Measurements from ENCODE around the gene KCNMB4.

Gene KCNMB4, protein sequence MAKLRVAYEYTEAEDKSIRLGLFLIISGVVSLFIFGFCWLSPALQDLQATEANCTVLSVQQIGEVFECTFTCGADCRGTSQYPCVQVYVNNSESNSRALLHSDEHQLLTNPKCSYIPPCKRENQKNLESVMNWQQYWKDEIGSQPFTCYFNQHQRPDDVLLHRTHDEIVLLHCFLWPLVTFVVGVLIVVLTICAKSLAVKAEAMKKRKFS

DNA sequence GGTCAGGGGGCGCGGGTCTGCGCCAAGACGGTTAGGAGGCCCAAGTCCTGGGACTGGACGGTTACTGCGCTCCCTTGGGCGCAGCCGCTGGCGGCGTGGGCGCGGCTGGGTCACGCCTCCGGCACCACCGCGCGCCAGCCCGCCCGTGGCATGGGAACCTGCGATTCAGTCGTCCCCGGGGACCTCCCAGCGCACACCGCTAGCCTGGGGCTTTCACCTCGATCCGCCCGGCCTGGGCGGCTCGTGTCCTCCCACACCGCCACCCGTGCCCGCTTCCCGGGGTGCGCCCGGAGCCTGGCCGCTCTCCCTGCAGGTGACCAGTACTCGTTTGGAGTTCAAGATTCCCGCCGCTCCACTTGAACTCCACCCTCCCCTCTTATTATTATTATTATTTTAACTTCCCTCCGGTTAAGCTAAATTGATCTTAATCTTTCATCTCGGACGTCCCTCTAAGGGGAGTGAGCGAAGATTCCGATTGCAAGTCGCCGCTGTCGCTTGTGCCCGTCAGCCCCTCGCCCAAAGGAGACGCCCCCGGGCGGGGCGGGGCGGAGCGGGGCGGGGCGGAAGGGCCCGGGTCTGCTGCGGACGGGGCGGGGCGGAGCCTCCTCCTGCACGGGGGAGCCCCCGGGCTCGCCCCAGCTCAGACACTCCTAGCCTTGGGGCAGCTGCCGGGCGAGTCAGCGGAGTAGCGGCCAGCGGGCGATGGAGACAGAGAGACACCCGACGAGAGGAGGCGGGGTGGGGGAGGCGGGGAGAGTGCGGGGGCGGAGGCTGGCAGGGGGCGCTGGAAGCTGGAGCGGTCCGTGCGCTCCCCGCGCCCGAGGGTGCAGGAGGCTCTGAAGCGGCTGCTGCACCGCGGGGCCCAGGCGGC lies at the start of gene KCNMB4:
KCNMB4 (plus strand) TSS at position 643 of the 871 bp plus-strand sequence. CDS start 445 bp downstream, outside the sequence.
- H3K27ac ChIP-seq (ENCODE audit: low read depth, low read length): peak within 1 kb of the TSS; percentile 22
- no peaks in the 10 kb centered on the region for H3K36me3 ChIP-seq (ENCODE audit: control insufficient read depth, insufficient read depth, low read length)
- no peak within 1 kb of the TSS for H3K9ac ChIP-seq (ENCODE audit: low read length)
- peak within 1 kb of the TSS; percentile 82 for H3K4me3 ChIP-seq (ENCODE audit: low read length)
- H3K4me1 ChIP-seq (ENCODE audit: control insufficient read depth, insufficient read depth, low read length): no peaks in the 10 kb centered on the region
- peaks cover 12% of the 10 kb centered on the region for H3K27me3 ChIP-seq (ENCODE audit: control insufficient read depth, insufficient read depth, low read length)

DNA sequence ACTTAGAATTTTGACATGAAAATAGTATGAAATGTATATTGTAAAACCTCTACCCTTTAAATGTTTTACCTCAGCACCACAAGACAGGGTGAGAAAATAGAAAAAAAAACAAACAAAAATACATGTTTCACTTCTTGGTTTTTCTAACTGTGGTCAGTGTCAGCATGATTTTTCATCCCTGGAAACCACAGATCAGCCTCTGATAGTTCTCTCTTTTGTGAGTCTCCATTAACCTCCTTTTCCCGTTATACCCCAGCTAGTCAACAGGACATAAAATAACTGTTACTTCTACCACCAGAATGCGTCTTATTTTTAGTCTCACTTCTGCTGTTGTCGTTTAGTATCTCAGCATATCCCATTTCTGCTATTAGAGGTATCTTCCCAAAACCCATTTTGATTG lies 48.3 kb upstream of the KCNMB4 start:
- H3K36me3 ChIP-seq (ENCODE audit: control insufficient read depth, insufficient read depth, low read length): no peaks in the 10 kb centered on the region
- no peaks in the 10 kb centered on the region for H3K27me3 ChIP-seq (ENCODE audit: control insufficient read depth, insufficient read depth, low read length)
- H3K4me1 ChIP-seq (ENCODE audit: control insufficient read depth, insufficient read depth, low read length): no peaks in the 10 kb centered on the region
- H3K27ac ChIP-seq (ENCODE audit: low read depth, low read length): no peak overlapping the region
- H3K9ac ChIP-seq (ENCODE audit: low read length): no peak overlapping the region
- H3K4me3 ChIP-seq (ENCODE audit: low read length): no peak overlapping the region

DNA sequence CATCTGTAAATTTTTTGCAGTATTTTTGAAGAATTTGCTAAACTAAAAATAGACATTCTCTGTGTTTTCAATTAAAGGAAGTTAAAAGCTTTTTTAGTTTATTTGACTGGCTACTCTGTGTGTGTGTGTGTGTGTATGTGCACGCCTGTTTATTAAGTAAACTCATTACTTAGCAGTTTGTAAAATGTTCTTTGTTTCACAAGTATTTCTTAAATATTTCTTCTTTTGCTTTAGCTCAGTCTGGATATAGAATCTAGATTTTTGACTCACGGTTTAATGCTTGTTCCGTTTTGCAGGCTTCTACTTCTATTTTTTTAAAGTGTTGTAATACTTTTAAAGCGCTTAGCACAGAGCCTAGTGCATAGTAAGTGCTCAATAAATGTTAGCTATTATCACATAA lies 46.5 kb upstream of the KCNMB4 start:
- Histone ChIP-seq H3K4me3 (ENCODE audit: low read length) (no peak overlapping the region), H3K4me1 (ENCODE audit: control insufficient read depth, insufficient read depth, low read length) (no peaks in the 10 kb centered on the region), H3K27me3 (ENCODE audit: control insufficient read depth, insufficient read depth, low read length) (no peaks in the 10 kb centered on the region), H3K9ac (ENCODE audit: low read length) (no peak overlapping the region), H3K36me3 (ENCODE audit: control insufficient read depth, insufficient read depth, low read length) (no peaks in the 10 kb centered on the region), H3K27ac (ENCODE audit: low read depth, low read length) (no peak overlapping the region)

DNA sequence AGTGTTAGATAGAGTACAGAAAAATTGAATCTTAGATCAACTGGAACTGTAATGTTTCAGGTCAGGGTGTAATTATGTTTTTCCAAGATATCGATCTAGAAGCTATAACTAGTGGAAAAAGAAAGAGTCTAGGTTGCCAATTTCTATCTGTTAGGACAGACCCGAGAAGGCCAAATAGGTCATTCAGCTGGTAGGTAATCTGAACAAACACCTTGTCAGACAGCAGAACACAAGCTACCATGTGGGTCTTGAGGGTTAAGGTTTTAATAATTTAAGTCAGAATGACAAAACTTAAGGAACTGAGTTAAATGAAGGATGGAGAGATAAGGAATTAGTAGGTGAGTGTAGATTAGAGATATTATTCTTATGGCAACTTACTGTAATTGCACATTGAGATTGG lies 44.9 kb upstream of the KCNMB4 start:
- no peaks in the 10 kb centered on the region for H3K27me3 ChIP-seq (ENCODE audit: control insufficient read depth, insufficient read depth, low read length)
- no peak overlapping the region for H3K4me3 ChIP-seq (ENCODE audit: low read length)
- H3K4me1 ChIP-seq (ENCODE audit: control insufficient read depth, insufficient read depth, low read length): no peaks in the 10 kb centered on the region
- H3K36me3 ChIP-seq (ENCODE audit: control insufficient read depth, insufficient read depth, low read length): no peaks in the 10 kb centered on the region
- no peak overlapping the region for H3K27ac ChIP-seq (ENCODE audit: low read depth, low read length)
- no peak overlapping the region for H3K9ac ChIP-seq (ENCODE audit: low read length)

DNA sequence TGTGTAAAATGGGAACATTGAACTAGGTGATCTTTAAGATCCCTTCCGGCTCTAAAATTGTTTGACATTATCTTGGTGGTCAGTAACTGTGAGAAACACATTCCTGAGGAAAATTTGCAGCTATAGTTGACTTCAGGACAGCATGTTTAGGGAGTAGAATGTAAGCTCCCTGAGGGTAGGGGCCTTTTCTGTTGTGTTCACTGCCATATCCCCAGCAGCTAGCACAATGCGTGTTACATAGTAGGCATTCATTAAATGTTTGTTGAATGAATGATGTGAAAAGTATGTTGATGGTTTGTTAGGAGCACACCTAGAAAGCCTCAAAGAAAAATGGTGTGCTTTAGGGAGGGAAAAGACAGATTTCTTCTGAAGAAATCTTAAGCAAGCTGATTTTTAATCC lies 38.5 kb upstream of the KCNMB4 start:
- no peaks in the 10 kb centered on the region for H3K36me3 ChIP-seq (ENCODE audit: control insufficient read depth, insufficient read depth, low read length)
- no peaks in the 10 kb centered on the region for H3K4me1 ChIP-seq (ENCODE audit: control insufficient read depth, insufficient read depth, low read length)
- no peak overlapping the region for H3K4me3 ChIP-seq (ENCODE audit: low read length)
- no peak overlapping the region for H3K27ac ChIP-seq (ENCODE audit: low read depth, low read length)
- H3K9ac ChIP-seq (ENCODE audit: low read length): no peak overlapping the region
- no peaks in the 10 kb centered on the region for H3K27me3 ChIP-seq (ENCODE audit: control insufficient read depth, insufficient read depth, low read length)

DNA sequence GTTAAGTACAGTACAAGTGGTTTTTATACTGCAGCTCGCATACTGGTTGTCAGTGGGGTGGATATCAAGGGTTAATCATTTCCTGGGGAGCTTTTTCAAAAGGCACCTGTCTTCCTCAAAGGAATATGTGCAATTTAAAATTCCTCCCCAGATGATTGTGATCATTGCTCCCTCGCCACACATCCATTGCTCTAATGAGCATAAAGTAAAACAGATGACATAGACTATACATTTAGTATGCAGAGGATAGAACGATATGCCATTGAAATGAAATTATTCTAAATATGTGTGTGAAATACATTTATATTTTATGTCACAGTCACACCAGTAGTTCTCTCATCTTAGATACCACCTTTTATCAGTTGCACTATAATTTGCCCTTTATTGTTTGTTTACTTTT lies 36.4 kb upstream of the KCNMB4 start:
- Histone ChIP-seq H3K4me3 (ENCODE audit: low read length) (no peak overlapping the region), H3K4me1 (ENCODE audit: control insufficient read depth, insufficient read depth, low read length) (no peaks in the 10 kb centered on the region), H3K9ac (ENCODE audit: low read length) (no peak overlapping the region)

DNA sequence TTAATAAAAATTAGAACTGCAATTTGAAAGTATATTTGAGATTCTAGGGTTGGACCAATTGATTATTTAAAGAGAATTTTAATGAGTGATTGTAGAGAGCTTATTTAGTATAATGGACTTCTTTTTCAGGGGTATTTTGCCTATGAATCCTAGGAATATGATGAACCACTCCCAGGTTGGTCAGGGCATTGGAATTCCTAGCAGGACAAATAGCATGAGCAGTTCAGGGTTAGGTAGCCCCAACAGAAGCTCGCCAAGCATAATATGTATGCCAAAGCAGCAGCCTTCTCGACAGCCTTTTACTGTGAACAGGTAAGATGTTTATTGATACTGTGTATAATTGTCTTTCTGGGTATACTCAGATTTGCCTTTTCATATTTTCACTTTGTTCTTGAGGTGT lies 35.9 kb upstream of the KCNMB4 start:
- Histone ChIP-seq H3K36me3 (ENCODE audit: control insufficient read depth, insufficient read depth, low read length) (peaks cover 3% of the 10 kb centered on the region), H3K27me3 (ENCODE audit: control insufficient read depth, insufficient read depth, low read length) (no peaks in the 10 kb centered on the region), H3K4me1 (ENCODE audit: control insufficient read depth, insufficient read depth, low read length) (no peaks in the 10 kb centered on the region), H3K9ac (ENCODE audit: low read length) (no peak overlapping the region), H3K4me3 (ENCODE audit: low read length) (no peak overlapping the region), H3K27ac (ENCODE audit: low read depth, low read length) (no peak overlapping the region)

More for the DNA sequence above, 36.4 kb upstream of the KCNMB4 start:
- Histone ChIP-seq H3K36me3 (ENCODE audit: control insufficient read depth, insufficient read depth, low read length) (peaks cover under 1% of the 10 kb centered on the region), H3K27me3 (ENCODE audit: control insufficient read depth, insufficient read depth, low read length) (no peaks in the 10 kb centered on the region), H3K27ac (ENCODE audit: low read depth, low read length) (no peak overlapping the region)

DNA sequence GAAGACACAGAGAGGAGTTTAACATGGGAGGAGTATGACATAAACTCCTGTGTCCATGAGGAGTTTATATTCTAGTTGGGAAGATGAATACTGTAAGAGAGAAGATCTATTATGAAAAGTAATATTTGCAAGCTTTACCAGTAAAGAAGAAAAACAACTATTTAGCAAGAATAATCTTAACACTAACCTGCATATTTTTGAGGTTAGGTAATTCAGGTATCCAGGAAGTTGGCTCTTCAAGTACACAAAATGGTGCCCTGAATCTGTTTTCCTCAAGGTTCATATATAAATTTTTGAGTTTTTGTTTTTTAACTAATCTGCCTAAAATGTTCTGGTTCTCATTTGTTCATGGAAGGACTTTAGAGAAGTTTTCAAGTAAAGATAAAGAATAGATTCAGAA lies 33.9 kb upstream of the KCNMB4 start:
- Histone ChIP-seq H3K4me3 (ENCODE audit: low read length) (no peak overlapping the region), H3K4me1 (ENCODE audit: control insufficient read depth, insufficient read depth, low read length) (no peaks in the 10 kb centered on the region), H3K27me3 (ENCODE audit: control insufficient read depth, insufficient read depth, low read length) (no peaks in the 10 kb centered on the region), H3K27ac (ENCODE audit: low read depth, low read length) (no peak overlapping the region), H3K36me3 (ENCODE audit: control insufficient read depth, insufficient read depth, low read length) (peaks cover 3% of the 10 kb centered on the region), H3K9ac (ENCODE audit: low read length) (no peak overlapping the region)

DNA sequence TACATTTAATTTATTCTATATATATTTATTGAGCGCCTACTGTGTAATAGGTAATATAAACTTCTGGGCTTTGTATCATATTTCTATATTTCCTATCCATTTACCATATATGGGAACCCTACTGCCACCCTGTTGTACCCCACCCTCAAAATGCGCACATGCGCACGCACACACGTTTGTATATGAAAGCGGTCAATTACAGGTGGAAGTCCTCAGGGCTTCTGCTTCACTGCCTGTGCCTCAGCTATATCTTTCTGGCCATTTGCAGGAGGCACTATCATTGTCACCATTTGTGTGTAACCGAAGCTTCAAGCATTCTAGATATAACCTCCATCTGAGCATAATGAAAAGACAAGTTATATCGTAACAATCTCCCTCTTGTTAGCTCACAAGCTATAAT lies 31.3 kb upstream of the KCNMB4 start:
- Histone ChIP-seq H3K4me1 (ENCODE audit: control insufficient read depth, insufficient read depth, low read length) (no peaks in the 10 kb centered on the region), H3K36me3 (ENCODE audit: control insufficient read depth, insufficient read depth, low read length) (peaks cover 8% of the 10 kb centered on the region), H3K4me3 (ENCODE audit: low read length) (no peak overlapping the region), H3K9ac (ENCODE audit: low read length) (no peak overlapping the region), H3K27me3 (ENCODE audit: control insufficient read depth, insufficient read depth, low read length) (no peaks in the 10 kb centered on the region), H3K27ac (ENCODE audit: low read depth, low read length) (no peak overlapping the region)

DNA sequence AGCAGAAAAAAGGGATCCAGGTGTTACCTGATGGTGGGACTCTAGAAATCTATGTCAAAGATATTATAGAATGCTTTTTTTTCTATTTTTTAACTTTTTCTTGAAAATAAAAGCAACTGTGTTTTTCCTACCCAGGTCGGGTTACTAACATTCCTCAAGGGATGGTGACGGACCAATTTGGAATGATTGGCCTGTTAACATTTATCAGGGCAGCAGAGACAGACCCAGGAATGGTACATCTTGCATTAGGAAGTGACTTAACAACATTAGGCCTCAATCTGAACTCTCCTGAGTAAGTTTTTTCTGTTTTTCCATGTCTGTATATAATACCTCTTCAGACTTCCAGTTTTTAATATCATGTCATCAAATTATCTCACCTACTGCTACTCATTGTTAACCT lies 27.6 kb upstream of the KCNMB4 start:
- H3K4me1 ChIP-seq (ENCODE audit: control insufficient read depth, insufficient read depth, low read length): no peaks in the 10 kb centered on the region
- H3K4me3 ChIP-seq (ENCODE audit: low read length): no peak overlapping the region
- H3K27me3 ChIP-seq (ENCODE audit: control insufficient read depth, insufficient read depth, low read length): no peaks in the 10 kb centered on the region
- no peak overlapping the region for H3K9ac ChIP-seq (ENCODE audit: low read length)
- peaks cover 8% of the 10 kb centered on the region for H3K36me3 ChIP-seq (ENCODE audit: control insufficient read depth, insufficient read depth, low read length)
- H3K27ac ChIP-seq (ENCODE audit: low read depth, low read length): no peak overlapping the region

DNA sequence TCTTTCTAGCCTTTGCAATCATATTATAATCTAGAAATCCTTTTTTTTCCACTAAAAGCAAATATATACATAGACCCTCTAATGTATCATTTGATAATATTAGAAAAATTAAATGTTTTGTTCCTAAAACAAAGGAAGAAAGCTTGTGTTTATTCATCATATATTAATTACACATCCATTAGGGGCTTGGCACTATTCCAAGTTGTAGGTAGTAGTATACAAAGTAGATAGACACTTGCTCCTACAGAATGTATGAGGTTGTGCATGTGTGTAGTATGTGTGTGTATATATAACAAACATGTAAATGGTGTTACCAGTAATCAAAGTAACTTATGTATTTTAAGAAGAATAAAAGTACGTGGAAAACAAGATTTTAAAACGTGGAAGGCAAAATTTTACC lies 15.0 kb upstream of the KCNMB4 start:
- H3K27ac ChIP-seq (ENCODE audit: low read depth, low read length): no peak overlapping the region
- H3K4me3 ChIP-seq (ENCODE audit: low read length): no peak overlapping the region
- H3K9ac ChIP-seq (ENCODE audit: low read length): no peak overlapping the region
- no peaks in the 10 kb centered on the region for H3K27me3 ChIP-seq (ENCODE audit: control insufficient read depth, insufficient read depth, low read length)
- H3K36me3 ChIP-seq (ENCODE audit: control insufficient read depth, insufficient read depth, low read length): peaks cover 5% of the 10 kb centered on the region
- H3K4me1 ChIP-seq (ENCODE audit: control insufficient read depth, insufficient read depth, low read length): no peaks in the 10 kb centered on the region

DNA sequence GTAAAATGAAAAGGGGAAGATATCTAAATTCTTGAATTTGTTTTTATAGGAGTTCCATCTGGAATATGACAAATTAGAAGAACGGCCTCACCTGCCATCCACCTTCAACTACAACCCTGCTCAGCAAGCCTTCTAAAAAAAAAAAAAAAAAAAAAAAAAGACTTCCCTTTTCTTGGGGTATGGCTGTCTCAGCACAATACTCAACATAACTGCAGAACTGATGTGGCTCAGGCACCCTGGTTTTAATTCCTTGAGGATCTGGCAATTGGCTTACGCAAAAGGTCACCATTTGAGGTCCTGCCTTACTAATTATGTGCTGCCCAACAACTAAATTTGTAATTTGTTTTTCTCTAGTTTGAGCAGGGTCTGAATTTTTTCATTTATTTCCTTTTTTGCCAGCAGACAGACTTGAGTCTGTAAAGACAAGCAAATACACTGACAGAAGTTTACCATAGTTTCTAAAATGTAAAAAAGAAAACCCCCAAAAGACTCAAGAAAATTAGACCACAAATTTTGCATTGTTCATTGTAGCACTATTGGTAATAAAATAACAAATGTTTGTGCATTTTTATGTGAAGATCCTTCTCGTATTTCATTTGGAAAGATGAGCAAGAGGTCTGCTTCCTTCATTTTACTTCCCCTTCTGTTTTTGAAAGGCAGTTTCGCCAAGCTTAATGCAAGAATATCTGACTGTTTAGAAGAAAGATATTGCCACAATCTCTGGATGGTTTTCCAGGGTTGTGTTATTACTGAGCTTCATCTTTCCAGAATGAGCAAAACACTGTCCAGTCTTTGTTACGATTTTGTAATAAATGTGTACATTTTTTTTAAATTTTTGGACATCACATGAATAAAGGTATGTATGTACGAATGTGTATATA lies 12.1 kb upstream of the KCNMB4 start:
- Histone ChIP-seq H3K4me1 (ENCODE audit: control insufficient read depth, insufficient read depth, low read length) (no peaks in the 10 kb centered on the region), H3K9ac (ENCODE audit: low read length) (no peak overlapping the region), H3K36me3 (ENCODE audit: control insufficient read depth, insufficient read depth, low read length) (no peaks in the 10 kb centered on the region), H3K27ac (ENCODE audit: low read depth, low read length) (no peak overlapping the region), H3K4me3 (ENCODE audit: low read length) (no peak overlapping the region), H3K27me3 (ENCODE audit: control insufficient read depth, insufficient read depth, low read length) (no peaks in the 10 kb centered on the region)
